ENCODE measurements around the gene SBNO2.

Gene SBNO2

GRCh38 chr19:1125601-1126467 is 48.2 kb downstream of the SBNO2 start:
- H3K27me3 ChIP-seq (ENCODE audit: control insufficient read depth in 1 of 2, insufficient read depth in 2 of 2, low read length in 2 of 2) = no peaks in the 10 kb centered on the region
- no peaks in the 10 kb centered on the region for H3K9me3 ChIP-seq (ENCODE audit: low read length)
- H3K4me1 ChIP-seq (ENCODE audit: insufficient read depth, low read length) = no peaks in the 10 kb centered on the region
- peaks cover 25% of the 10 kb centered on the region for H3K36me3 ChIP-seq (ENCODE audit: insufficient read depth, low read length)
- H3K4me3 ChIP-seq (ENCODE audit: low read depth in 1 of 2, low read length in 2 of 2) = no peak overlapping the region
- no peak overlapping the region for H3K9ac ChIP-seq (ENCODE audit: low read length)
- no peak overlapping the region for H3K27ac ChIP-seq (ENCODE audit: low read depth, low read length)

DNA sequence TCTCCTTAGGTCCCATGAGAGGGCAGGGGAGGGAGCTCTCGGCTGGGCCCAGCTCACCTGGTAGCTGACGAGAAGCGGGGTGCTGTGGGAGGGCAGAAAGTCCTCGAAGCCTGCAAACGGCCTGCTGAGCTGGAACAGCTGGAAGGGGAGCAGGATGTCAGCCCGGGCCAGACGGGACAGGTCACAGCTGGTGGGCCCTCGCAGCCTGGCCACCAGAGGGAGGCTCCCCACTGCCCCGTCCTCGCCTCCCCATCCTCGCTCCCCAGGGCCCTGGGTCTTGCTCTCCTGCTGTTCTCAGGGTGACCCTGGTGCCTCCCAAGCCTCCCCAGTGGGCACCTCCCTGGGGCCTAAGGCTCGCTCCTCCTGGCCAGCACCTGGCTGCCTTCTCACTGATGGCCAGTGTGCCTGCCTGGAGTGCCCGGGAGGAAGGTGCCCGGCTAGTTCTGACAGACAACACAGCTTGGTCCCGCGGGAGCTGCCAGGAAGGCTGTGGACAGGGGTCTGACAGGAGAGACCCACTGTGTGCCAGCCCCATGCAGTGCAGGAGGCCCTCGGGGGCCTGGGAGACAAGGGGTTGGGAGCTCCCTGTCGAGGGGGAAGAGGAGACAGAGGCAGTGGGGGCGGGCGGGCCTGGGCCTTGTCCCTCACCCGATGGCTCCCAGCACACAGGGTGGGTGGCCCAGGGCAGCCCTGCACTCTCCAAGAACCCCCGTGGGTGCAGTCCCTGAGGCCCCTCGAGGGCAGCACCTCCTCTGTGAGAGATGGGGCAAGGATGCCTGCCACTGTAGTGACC is 50.0 kb downstream of the SBNO2 start:
- no peak overlapping the region for H3K4me3 ChIP-seq (ENCODE audit: low read depth in 1 of 2, low read length in 2 of 2)
- no peak overlapping the region for H3K27ac ChIP-seq (ENCODE audit: low read depth, low read length)
- no peak overlapping the region for H3K9ac ChIP-seq (ENCODE audit: low read length)
- peaks cover 32% of the 10 kb centered on the region for H3K36me3 ChIP-seq (ENCODE audit: insufficient read depth, low read length)
- no peaks in the 10 kb centered on the region for H3K4me1 ChIP-seq (ENCODE audit: insufficient read depth, low read length)
- no peaks in the 10 kb centered on the region for H3K27me3 ChIP-seq (ENCODE audit: control insufficient read depth in 1 of 2, insufficient read depth in 2 of 2, low read length in 2 of 2)
- no peaks in the 10 kb centered on the region for H3K9me3 ChIP-seq (ENCODE audit: low read length)

- H3K9ac ChIP-seq (ENCODE audit: low read length) = no peak overlapping the region
- H3K36me3 ChIP-seq (ENCODE audit: insufficient read depth, low read length) = peaks cover 39% of the 10 kb centered on the region
- H3K9me3 ChIP-seq (ENCODE audit: low read length) = no peaks in the 10 kb centered on the region
- H3K27me3 ChIP-seq (ENCODE audit: control insufficient read depth in 1 of 2, insufficient read depth in 2 of 2, low read length in 2 of 2) = no peaks in the 10 kb centered on the region
- no peak overlapping the region for H3K27ac ChIP-seq (ENCODE audit: low read depth, low read length)
- no peaks in the 10 kb centered on the region for H3K4me1 ChIP-seq (ENCODE audit: insufficient read depth, low read length)
- H3K4me3 ChIP-seq (ENCODE audit: low read depth in 1 of 2, low read length in 2 of 2) = no peak overlapping the region
These were observed 50.7 kb downstream of the SBNO2 start for GRCh38 chr19:1123381-1123780.

GRCh38 chr19:1122972-1123363 is 51.1 kb downstream of the SBNO2 start:
- Histone ChIP-seq H3K4me3 (ENCODE audit: low read depth in 1 of 2, low read length in 2 of 2) (no peak overlapping the region), H3K9ac (ENCODE audit: low read length) (no peak overlapping the region), H3K27ac (ENCODE audit: low read depth, low read length) (no peak overlapping the region), H3K27me3 (ENCODE audit: control insufficient read depth in 1 of 2, insufficient read depth in 2 of 2, low read length in 2 of 2) (no peaks in the 10 kb centered on the region), H3K9me3 (ENCODE audit: low read length) (no peaks in the 10 kb centered on the region), H3K4me1 (ENCODE audit: insufficient read depth, low read length) (no peaks in the 10 kb centered on the region), H3K36me3 (ENCODE audit: insufficient read depth, low read length) (peaks cover 43% of the 10 kb centered on the region)

- Histone ChIP-seq H3K4me3 (ENCODE audit: low read depth in 1 of 2, low read length in 2 of 2) (no peak overlapping the region), H3K27me3 (ENCODE audit: control insufficient read depth in 1 of 2, insufficient read depth in 2 of 2, low read length in 2 of 2) (no peaks in the 10 kb centered on the region), H3K9ac (ENCODE audit: low read length) (no peak overlapping the region), H3K27ac (ENCODE audit: low read depth, low read length) (no peak overlapping the region), H3K4me1 (ENCODE audit: insufficient read depth, low read length) (no peaks in the 10 kb centered on the region), H3K36me3 (ENCODE audit: insufficient read depth, low read length) (peaks cover 48% of the 10 kb centered on the region), H3K9me3 (ENCODE audit: low read length) (no peaks in the 10 kb centered on the region)
These were observed 51.8 kb downstream of the SBNO2 start for GRCh38 chr19:1122021-1122971.

GRCh38 chr19:1121395-1121794 is 52.7 kb downstream of the SBNO2 start:
- no peak overlapping the region for H3K4me3 ChIP-seq (ENCODE audit: low read depth in 1 of 2, low read length in 2 of 2)
- H3K4me1 ChIP-seq (ENCODE audit: insufficient read depth, low read length) = no peaks in the 10 kb centered on the region
- H3K9me3 ChIP-seq (ENCODE audit: low read length) = no peaks in the 10 kb centered on the region
- H3K27me3 ChIP-seq (ENCODE audit: control insufficient read depth in 1 of 2, insufficient read depth in 2 of 2, low read length in 2 of 2) = no peaks in the 10 kb centered on the region
- no peak overlapping the region for H3K9ac ChIP-seq (ENCODE audit: low read length)
- H3K27ac ChIP-seq (ENCODE audit: low read depth, low read length) = no peak overlapping the region
- peaks cover 50% of the 10 kb centered on the region for H3K36me3 ChIP-seq (ENCODE audit: insufficient read depth, low read length)

- Histone ChIP-seq H3K9ac (ENCODE audit: low read length) (no peak overlapping the region), H3K9me3 (ENCODE audit: low read length) (no peaks in the 10 kb centered on the region), H3K36me3 (ENCODE audit: insufficient read depth, low read length) (peaks cover 51% of the 10 kb centered on the region), H3K27me3 (ENCODE audit: control insufficient read depth in 1 of 2, insufficient read depth in 2 of 2, low read length in 2 of 2) (no peaks in the 10 kb centered on the region), H3K27ac (ENCODE audit: low read depth, low read length) (no peak overlapping the region), H3K4me1 (ENCODE audit: insufficient read depth, low read length) (no peaks in the 10 kb centered on the region), H3K4me3 (ENCODE audit: low read depth in 1 of 2, low read length in 2 of 2) (no peak overlapping the region)
These were observed 54.4 kb downstream of the SBNO2 start for GRCh38 chr19:1119475-1120217.

DNA sequence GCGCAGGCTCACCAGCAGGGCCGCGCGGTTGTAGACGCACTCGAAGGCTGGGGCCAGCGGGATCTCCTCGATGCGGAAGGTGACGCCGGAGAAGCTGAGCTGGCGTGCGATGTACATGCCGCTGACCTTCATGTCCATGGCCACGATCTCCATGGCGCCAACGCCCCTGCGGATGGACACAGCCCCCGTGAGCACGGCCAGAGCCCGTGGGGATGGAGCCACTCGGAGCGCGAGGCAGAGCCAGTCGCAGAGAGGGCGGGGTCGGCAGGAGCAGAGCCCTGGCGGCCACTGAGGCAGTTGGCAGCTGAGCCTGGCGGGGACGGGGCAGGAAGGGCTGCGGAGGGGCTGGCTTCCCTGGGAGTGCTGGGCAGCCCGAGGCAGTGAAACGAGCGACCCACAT is 55.1 kb downstream of the SBNO2 start:
- H3K9me3 ChIP-seq (ENCODE audit: low read length) = no peaks in the 10 kb centered on the region
- peaks cover 57% of the 10 kb centered on the region for H3K36me3 ChIP-seq (ENCODE audit: insufficient read depth, low read length)
- no peak overlapping the region for H3K27ac ChIP-seq (ENCODE audit: low read depth, low read length)
- H3K9ac ChIP-seq (ENCODE audit: low read length) = no peak overlapping the region
- H3K4me1 ChIP-seq (ENCODE audit: insufficient read depth, low read length) = peaks cover under 1% of the 10 kb centered on the region
- no peaks in the 10 kb centered on the region for H3K27me3 ChIP-seq (ENCODE audit: control insufficient read depth in 1 of 2, insufficient read depth in 2 of 2, low read length in 2 of 2)
- H3K4me3 ChIP-seq (ENCODE audit: low read depth in 1 of 2, low read length in 2 of 2) = no peak overlapping the region

DNA sequence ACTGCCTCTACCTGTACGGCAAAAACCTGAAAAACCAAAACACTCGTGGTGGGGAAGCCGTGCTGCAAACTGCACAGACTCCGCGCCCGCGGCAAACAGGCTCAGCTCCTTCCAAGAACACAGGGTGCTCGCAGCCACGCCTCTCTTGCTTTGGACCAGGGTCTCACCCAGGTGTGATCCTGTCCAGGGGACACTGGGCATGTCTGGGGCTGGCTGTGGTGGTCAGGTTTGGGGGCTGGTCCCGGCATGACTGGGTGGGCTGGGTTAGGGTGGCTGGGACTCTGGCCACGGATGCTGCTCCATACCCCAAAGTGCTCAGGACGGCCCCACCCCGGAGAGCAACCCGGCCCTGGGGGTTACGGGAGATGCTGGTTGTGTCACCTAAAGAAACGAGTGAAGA is 56.4 kb downstream of the SBNO2 start:
- H3K9me3 ChIP-seq (ENCODE audit: low read length) = no peaks in the 10 kb centered on the region
- peaks cover 13% of the 10 kb centered on the region for H3K4me1 ChIP-seq (ENCODE audit: insufficient read depth, low read length)
- no peaks in the 10 kb centered on the region for H3K27me3 ChIP-seq (ENCODE audit: control insufficient read depth in 1 of 2, insufficient read depth in 2 of 2, low read length in 2 of 2)
- H3K27ac ChIP-seq (ENCODE audit: low read depth, low read length) = no peak overlapping the region
- no peak overlapping the region for H3K4me3 ChIP-seq (ENCODE audit: low read depth in 1 of 2, low read length in 2 of 2)
- H3K9ac ChIP-seq (ENCODE audit: low read length) = no peak overlapping the region
- peaks cover 51% of the 10 kb centered on the region for H3K36me3 ChIP-seq (ENCODE audit: insufficient read depth, low read length)

DNA sequence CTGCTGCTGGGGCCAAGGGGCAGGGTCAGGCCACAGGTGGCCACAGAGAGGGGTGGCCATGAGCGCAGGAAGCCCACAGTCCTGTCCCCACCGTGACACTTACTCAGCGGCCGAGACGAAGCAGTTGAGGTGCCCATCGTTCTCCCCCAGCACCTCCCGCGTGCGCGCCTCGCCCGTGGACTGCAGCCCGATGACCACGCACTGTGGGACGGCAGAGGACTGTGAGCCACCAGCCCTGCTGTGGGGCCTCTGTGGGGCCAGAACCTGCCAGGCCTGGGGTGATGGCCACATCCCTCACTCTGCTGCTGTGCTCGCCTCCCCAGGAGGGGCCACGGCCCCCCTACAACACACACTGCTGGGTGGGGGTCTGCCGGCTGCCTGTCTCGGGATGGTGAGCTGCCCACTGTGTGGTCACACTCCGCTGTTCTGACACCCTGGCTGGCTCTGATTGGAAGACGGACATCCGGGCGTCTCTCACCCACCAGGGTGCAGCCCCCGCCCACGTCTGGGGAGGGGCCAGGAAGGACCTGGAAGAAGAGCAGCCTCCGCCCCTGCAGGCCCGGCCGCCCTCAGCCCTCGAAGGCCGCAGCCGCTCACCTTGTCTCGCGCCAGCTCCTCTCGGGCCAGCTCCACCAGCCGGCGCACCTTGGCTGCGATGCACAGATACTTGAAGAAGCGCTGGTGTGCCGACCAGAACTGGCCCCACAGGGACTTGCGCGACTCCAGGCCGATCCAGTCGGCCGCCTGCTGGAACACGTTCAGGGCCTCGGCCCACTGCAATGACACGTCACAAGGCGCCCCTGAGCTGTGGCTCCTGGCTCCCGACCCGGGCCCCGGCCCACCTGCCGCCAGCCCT is 57.1 kb downstream of the SBNO2 start:
- peaks cover 15% of the 10 kb centered on the region for H3K4me1 ChIP-seq (ENCODE audit: insufficient read depth, low read length)
- no peak overlapping the region for H3K4me3 ChIP-seq (ENCODE audit: low read depth in 1 of 2, low read length in 2 of 2)
- peaks cover 51% of the 10 kb centered on the region for H3K36me3 ChIP-seq (ENCODE audit: insufficient read depth, low read length)
- H3K9ac ChIP-seq (ENCODE audit: low read length) = no peak overlapping the region
- H3K9me3 ChIP-seq (ENCODE audit: low read length) = no peaks in the 10 kb centered on the region
- H3K27me3 ChIP-seq (ENCODE audit: control insufficient read depth in 1 of 2, insufficient read depth in 2 of 2, low read length in 2 of 2) = no peaks in the 10 kb centered on the region
- no peak overlapping the region for H3K27ac ChIP-seq (ENCODE audit: low read depth, low read length)
